Stimulated activated naive B cell treated with anti-CD40 and anti-IgM and Interleukin-4, amounts not matched to agents 10 μg/mL and 1 μg/mL and 100 μg/mL, for 72 hours (primary cell): ENCODE results near the gene PTPRN2.
"Not testable (repeated sequence)": the region's sequence is repeated elsewhere in the genome, so short reads cannot be mapped to it uniquely, and the experiment has no call there.

Experiments used
- ATAC-seq, 2 donors: fragments of 150-1000 bp; cut with Tn5 transposase; replicated peaks; 2 replicates each; pipeline ENCODE4 v1.10.0; 2021; ENCODE audit warnings: moderate library complexity in 1 of 2
- DNase-seq: peaks from one replicate; pipeline ENCODE4 v3.0.0; 2021
- H3K27ac Mint-ChIP-seq: one replicate; pipeline ENCODE4 v1.8.0; 2022; ENCODE audit warnings: mild to moderate bottlenecking, mixed read lengths
- H3K27me3 Mint-ChIP-seq, 2 donors: one replicate each; pipeline ENCODE4 v1.8.0; 2022; ENCODE audit warnings: mixed read lengths in 2 of 2
- H3K36me3 Mint-ChIP-seq, 2 donors: one replicate each; pipeline ENCODE4 v1.8.0; 2022; ENCODE audit warnings: mixed read lengths in 2 of 2, mild to moderate bottlenecking in 1 of 2
- H3K4me1 Mint-ChIP-seq, 2 donors: one replicate each; pipeline ENCODE4 v1.8.0; 2022; ENCODE audit warnings: mixed read lengths in 2 of 2, mild to moderate bottlenecking in 1 of 2
- H3K4me3 Mint-ChIP-seq, 2 donors: one replicate each; pipeline ENCODE4 v1.8.0; 2022; ENCODE audit warnings: mild to moderate bottlenecking in 2 of 2, mixed read lengths in 2 of 2, moderate library complexity in 1 of 2
- H3K9me3 Mint-ChIP-seq, 2 donors: one replicate each; pipeline ENCODE4 v1.8.0; 2022; ENCODE audit warnings: mixed read lengths in 2 of 2, mild to moderate bottlenecking in 1 of 2

PTPRN2 gene

DNA sequence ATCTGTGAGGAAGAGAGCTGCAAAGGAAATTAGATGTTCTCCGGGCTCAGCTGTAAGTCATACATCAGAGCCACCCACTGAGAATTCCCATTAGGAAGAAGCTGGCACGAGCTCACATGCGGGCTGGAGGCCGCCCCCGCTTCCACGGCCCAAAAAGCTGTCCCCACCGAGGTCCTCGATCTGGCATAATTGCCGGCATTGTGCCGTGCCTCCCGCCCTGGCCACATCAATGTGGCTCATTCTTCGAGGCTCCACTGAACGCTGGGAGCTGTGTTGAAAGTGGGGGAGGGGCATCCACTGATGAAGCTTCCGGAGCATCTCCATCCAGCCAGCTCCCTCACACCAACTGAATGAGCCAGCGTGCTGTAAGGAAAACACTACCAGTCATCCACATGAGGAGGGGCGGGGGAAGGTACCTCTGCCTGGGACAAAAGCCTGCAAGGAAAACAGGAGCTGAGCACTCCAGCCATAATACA lies 173.1 kb downstream of the PTPRN2 start:
- DNase-seq (no peak), ATAC-seq (no peak)
- Mint-ChIP-seq H3K27ac (no peak overlapping the region), H3K4me3 (no peak overlapping the region), H3K36me3 (no peaks in the 10 kb centered on the region), H3K9me3 (peaks cover 9 to 14% of the 10 kb centered on the region in 2 donors), H3K27me3 (no peaks in the 10 kb centered on the region), H3K4me1 (no peaks in the 10 kb centered on the region)

DNA sequence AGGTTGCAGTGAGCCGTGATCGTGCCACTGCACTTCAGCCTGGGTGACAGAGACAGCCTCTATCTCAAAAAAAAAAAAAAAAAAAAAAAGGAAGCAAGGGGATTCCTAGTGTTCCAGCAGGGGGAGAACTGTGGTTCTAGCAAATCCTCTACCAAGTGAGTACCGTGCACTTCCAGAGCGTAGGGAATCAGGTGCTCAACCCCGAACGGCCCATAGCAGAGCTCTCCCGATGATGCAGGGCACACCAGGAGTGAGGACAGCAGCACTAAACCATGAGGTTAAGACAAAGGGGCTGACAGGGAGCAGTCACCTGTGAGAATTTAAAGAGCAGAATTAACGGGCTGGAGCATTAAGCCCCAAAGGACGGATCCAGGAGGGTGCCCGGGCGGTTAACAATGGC lies 173.6 kb downstream of the PTPRN2 start:
- ATAC-seq, result no peak
- no peaks in the 10 kb centered on the region for H3K36me3 Mint-ChIP-seq
- H3K4me3 Mint-ChIP-seq, result no peak overlapping the region
- DNase-seq, result no peak
- no peaks in the 10 kb centered on the region for H3K4me1 Mint-ChIP-seq
- no peak overlapping the region for H3K27ac Mint-ChIP-seq
- H3K9me3 Mint-ChIP-seq, result peaks cover 9 to 14% of the 10 kb centered on the region in 2 donors
- no peaks in the 10 kb centered on the region for H3K27me3 Mint-ChIP-seq

DNA sequence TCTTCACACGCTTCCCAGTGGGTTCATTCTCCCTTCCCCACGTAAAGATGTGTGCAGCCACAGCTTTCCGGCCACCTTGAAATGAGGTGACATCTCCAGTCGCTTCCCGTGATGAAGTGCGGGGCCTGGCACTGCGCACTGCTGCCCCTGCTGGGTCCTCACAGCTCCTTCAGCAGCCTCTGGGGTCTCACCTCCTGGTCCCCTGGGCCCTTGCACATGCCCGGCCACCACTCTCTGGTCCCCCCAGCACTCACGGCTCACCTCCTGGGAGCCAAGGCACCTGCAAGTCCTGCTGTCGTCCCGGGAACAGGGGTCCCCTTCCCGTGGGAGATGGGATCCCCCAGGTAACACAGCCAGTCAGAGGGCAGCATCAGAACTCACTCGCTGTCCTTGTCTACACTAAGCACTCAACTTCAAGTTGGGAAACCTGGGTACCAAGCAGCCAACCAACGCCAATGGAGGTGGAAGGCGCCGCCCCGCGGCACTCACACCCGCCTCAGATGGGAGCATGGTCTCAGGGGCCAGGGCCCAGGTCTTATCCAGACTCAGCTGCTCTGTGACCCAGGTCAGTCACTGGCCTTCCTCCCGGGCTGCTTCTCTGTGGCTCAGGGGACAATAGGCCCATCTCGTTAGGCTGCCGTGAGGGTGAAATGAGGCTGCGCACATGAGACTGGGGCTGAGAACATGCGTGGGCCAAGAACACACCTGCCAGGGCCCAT lies 176.2 kb downstream of the PTPRN2 start:
- H3K27me3 Mint-ChIP-seq, result no peaks in the 10 kb centered on the region
- DNase-seq (no peak), ATAC-seq (no peak)
- no peak overlapping the region for H3K4me3 Mint-ChIP-seq
- H3K4me1 Mint-ChIP-seq, result no peaks in the 10 kb centered on the region
- H3K36me3 Mint-ChIP-seq, result no peaks in the 10 kb centered on the region
- H3K27ac Mint-ChIP-seq, result no peak overlapping the region
- H3K9me3 Mint-ChIP-seq, result peaks cover 2% of the 10 kb centered on the region in 2 donors

DNA sequence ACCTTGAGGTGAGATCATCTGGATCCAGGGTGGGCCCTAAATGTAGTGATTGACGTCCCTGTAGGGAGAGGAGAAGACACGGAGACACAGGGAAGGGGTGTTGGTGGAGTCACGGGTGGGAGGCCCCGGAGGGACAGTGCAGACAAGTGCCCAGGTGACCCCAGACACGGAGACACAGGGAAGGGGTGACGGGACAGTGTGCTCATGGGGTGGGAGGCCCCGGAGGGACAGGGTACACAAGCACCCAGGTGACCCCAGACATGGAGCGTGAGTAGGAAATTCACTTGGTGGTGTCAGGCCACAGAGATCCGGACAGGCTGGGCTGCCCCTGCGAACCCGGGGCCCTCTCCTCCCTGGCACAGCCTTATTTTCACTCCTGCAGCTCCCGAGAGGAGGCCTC lies 176.9 kb downstream of the PTPRN2 start:
- Mint-ChIP-seq H3K9me3 (no peaks in the 10 kb centered on the region), H3K36me3 (no peaks in the 10 kb centered on the region), H3K27me3 (no peaks in the 10 kb centered on the region), H3K27ac (no peak overlapping the region), H3K4me3 (no peak overlapping the region), H3K4me1 (no peaks in the 10 kb centered on the region)
- DNase-seq, result no peak
- peak in 1 of 2 donors; percentile 10 for ATAC-seq

DNA sequence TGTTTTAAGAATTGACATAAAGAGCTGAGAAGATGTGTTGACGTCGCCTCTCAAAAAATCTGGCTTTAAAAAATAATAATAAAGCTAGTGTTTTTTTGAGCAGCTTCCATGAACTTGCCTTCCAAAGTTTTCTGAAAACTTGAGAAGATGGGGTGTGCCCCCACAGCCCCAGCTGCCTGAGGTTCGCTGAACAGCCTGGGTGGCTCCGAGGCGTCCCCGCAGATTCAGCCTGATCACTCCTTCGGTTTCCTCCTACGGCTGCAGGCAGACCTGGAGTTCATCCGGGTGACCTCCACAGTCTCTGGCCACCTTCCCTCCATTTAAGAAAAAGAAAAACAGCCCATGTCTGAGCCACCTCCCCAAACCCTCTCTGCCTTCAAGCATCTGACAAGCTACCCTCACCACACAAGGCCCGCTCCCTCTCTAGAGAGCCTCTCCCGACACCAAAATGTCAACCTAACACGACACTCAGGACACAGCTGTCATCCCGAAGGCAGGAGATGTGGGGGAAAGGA lies 177.8 kb downstream of the PTPRN2 start:
- Mint-ChIP-seq H3K4me3 (no peak overlapping the region), H3K36me3 (no peaks in the 10 kb centered on the region), H3K4me1 (no peaks in the 10 kb centered on the region), H3K9me3 (no peaks in the 10 kb centered on the region), H3K27ac (no peak overlapping the region), H3K27me3 (no peaks in the 10 kb centered on the region)
- ATAC-seq (no peak), DNase-seq (no peak)

DNA sequence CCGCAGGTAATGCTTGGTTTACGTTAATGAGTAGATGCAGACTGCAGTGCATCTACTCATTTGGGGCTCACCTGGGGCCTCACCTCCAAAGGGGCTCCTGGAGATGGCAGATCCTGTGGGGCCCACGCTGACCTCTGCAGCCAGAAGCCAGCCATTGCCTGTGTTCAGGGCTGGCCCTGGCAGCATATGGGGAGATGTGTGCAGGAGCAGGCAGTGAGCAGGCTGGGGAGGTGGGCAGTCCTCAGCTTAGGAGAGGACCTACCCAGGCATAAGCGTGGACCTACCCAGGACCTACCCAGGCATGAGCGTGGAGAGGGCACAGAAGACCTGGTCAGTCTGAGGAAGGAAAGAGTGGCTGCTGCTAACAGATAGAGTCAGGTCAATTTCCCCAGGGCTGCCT lies 178.5 kb downstream of the PTPRN2 start:
- H3K27me3 Mint-ChIP-seq, result no peaks in the 10 kb centered on the region
- ATAC-seq (peak in 1 of 2 donors; percentile 14), DNase-seq (no peak)
- no peak overlapping the region for H3K4me3 Mint-ChIP-seq
- no peaks in the 10 kb centered on the region for H3K9me3 Mint-ChIP-seq
- no peaks in the 10 kb centered on the region for H3K36me3 Mint-ChIP-seq
- H3K27ac Mint-ChIP-seq, result no peak overlapping the region
- no peaks in the 10 kb centered on the region for H3K4me1 Mint-ChIP-seq

DNA sequence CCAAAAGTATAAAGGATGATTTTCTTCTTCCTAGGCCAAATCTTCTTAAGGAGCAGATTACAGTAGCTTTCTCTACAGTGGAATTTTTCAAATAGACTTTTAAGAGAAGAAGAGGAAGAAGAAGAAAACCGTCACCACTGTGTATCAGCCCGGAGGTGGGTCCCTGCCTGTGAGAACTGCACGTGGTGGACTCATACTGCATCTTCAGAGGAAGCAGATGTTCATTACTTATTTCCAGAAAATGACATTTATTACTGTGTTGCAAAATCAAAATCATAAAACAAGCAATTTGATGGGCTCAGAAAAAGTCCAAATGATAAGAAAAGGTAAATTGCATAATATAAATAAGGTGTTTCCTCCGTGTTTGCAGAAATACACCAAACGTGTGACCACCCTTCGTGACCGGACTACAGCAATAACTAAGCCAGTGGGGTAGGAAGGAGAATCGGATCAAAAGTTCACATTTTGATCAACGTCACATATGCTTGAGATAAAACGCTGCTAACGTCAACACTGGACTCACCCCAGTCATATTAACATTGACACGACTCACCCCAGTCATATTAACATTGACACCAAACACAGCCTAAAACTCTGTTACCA lies 179.2 kb downstream of the PTPRN2 start:
- Mint-ChIP-seq H3K4me3 (no peak overlapping the region), H3K27me3 (no peaks in the 10 kb centered on the region), H3K9me3 (no peaks in the 10 kb centered on the region), H3K4me1 (no peaks in the 10 kb centered on the region), H3K36me3 (no peaks in the 10 kb centered on the region), H3K27ac (no peak overlapping the region)
- DNase-seq (no peak), ATAC-seq (no peak)

DNA sequence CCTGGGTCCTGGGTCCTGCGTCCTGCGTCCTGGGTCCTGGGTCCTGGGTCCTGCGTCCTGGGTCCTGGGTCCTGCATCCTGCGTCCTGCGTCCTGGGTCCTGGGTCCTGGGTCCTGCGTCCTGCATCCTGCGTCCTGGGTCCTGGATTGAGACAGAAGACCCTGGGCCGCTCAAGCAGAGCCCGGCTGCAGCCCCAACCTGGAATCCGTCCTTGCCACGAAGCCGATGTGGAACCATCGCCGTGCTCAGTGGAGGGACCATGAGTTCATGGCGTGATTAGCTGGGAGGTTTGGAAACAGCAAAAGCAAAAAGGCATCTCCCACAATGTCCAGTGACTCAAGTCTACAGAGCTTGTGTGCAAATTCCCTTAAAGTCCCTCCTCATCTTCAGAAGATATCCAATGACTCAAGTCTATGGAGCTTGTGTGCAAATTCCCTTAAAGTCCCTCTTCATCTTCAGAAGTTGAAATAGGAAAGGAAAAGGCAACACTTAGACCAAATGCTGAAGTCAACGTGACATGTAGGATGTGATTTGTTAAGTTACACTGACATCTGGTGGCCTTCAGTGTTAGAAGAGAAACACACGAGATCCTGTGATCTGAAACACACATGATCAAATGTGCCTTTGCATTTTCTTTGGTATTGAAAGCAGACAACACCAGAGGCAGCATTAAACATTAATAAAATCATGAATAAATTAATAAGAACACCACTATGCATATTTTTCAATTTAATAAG lies 179.9 kb downstream of the PTPRN2 start:
- H3K36me3 Mint-ChIP-seq, result no peaks in the 10 kb centered on the region
- no peak for DNase-seq
- H3K27ac Mint-ChIP-seq, result no peak overlapping the region

DNA sequence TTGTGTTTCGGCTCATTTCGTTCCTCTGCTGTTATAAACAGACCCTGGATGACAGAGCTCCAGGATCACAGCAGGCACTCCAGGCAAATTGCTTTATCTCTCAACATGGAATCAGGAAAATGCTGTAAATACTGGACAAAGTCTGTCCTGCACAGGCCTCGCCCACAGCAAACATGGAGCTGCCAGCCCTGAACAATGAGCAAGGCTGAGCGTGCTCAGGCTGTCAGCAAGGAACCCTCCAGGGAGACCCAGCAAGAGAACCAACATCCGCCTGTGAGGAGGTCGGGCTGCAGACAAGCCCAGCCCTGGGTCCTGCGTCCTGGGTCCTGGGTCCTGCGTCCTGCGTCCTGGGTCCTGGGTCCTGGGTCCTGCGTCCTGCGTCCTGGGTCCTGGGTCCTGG lies 180.8 kb downstream of the PTPRN2 start:
- Mint-ChIP-seq H3K27ac (no peak overlapping the region), H3K4me1 (no peaks in the 10 kb centered on the region), H3K36me3 (no peaks in the 10 kb centered on the region), H3K9me3 (no peaks in the 10 kb centered on the region), H3K27me3 (no peaks in the 10 kb centered on the region), H3K4me3 (no peak overlapping the region)
- no peak for ATAC-seq
- no peak for DNase-seq

More for the DNA sequence above, 179.9 kb downstream of the PTPRN2 start:
- H3K9me3 Mint-ChIP-seq, result no peaks in the 10 kb centered on the region
- H3K4me3 Mint-ChIP-seq, result no peak overlapping the region
- peak; percentile 50 to 51 for ATAC-seq
- no peaks in the 10 kb centered on the region for H3K4me1 Mint-ChIP-seq
- no peaks in the 10 kb centered on the region for H3K27me3 Mint-ChIP-seq

DNA sequence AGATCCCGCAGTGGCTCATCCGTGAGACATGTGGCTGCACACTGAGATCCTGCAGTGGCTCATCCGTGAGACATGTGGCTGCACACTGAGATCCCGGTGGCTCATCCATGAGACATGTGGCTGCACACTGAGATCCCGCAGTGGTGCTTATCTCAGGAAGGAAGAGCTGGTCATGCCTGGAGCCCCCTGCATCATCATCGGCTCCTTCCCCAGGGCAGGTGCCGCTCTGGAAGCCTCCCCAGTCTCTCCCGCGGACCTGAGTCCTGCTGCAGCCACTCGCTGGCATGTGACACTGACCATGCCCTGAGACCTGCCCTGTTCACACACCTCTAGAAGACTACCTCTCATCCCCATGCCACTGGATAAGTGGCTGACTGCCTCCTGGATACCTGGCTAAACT lies 181.3 kb downstream of the PTPRN2 start:
- H3K4me1 Mint-ChIP-seq, result no peaks in the 10 kb centered on the region
- no peak overlapping the region for H3K4me3 Mint-ChIP-seq
- no peak for DNase-seq
- no peak for ATAC-seq
- H3K9me3 Mint-ChIP-seq, result no peaks in the 10 kb centered on the region
- no peaks in the 10 kb centered on the region for H3K36me3 Mint-ChIP-seq
- H3K27me3 Mint-ChIP-seq, result no peaks in the 10 kb centered on the region
- no peak overlapping the region for H3K27ac Mint-ChIP-seq

DNA sequence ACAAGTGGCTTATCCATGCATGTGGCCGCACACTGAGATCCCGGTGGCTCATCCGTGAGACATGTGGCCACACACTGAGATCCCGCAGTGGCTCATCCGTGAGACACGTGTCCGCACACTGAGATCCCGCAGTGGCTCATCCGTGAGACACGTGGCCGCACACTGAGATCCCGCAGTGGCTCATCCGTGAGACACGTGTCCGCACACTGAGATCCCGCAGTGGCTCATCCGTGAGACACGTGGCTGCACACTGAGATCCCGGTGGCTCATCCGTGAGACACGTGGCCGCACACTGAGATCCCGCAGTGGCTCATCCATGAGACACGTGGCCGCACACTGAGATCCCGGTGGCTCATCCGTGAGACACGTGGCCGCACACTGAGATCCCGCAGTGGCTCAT lies 181.9 kb downstream of the PTPRN2 start:
- not testable (repeated sequence) for H3K27me3 Mint-ChIP-seq, H3K4me3 Mint-ChIP-seq, H3K27ac Mint-ChIP-seq, H3K36me3 Mint-ChIP-seq, H3K4me1 Mint-ChIP-seq, ATAC-seq, DNase-seq, H3K9me3 Mint-ChIP-seq

DNA sequence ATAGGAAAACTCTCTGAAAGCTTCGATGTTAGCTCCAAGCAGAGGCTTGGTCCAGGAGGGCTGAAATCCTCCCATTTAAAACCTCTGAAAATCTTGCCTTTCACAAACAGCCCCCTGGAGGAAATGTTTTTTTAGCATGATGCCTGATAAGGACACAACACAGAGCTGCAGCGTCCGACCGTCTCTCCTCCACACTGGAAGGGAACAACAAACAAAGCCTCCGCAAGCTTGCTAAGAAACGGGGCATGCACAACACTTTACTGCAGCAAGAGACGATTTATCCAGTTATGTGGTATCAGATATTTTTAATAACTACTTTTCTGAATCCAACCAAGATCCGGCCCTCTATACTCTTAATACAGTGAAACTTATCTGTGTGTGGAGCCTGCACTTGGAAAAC lies 182.3 kb downstream of the PTPRN2 start:
- Mint-ChIP-seq H3K9me3 (no peaks in the 10 kb centered on the region), H3K36me3 (no peaks in the 10 kb centered on the region), H3K27ac (no peak overlapping the region), H3K4me1 (no peaks in the 10 kb centered on the region), H3K4me3 (no peak overlapping the region), H3K27me3 (no peaks in the 10 kb centered on the region)
- no peak for DNase-seq
- no peak for ATAC-seq

DNA sequence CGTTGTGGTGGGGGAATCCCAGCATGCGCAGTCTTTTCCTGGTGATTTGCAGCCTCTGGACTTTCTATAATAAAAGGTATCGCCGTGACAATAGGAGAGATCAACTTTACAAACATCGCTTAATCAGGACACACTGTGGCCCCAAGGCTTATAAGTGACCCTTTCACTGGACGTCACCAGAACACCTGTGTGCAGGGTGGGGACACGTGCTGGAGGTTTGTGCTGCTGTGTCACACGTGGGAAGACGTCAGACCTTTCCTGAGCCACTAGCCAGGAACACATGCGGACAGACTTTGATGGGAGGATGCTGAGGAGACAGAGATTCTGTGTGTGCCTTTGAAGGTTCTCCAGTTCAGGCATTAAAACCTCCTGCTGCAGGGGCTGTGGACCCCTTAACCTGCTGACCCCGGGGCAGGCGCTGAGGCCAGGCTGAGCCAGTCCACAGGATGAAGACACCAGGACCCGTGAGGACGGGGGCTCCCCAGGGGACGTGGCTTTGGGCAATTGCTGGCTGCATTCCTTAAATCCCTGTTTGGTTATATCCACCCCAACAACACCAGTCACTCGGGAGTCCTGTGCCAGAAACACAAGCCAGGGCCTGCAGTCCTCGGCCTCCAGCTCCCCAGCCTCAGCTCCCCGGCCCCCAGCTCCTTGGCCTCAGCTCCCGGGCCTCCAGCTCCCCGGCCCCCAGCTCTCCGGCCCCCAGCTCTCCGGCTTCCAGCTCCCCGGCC lies 183.4 kb downstream of the PTPRN2 start:
- no peak for DNase-seq
- H3K27ac Mint-ChIP-seq, result no peak overlapping the region
- no peak for ATAC-seq
- H3K27me3 Mint-ChIP-seq, result no peaks in the 10 kb centered on the region
- no peak overlapping the region for H3K4me3 Mint-ChIP-seq
- H3K36me3 Mint-ChIP-seq, result no peaks in the 10 kb centered on the region
- no peaks in the 10 kb centered on the region for H3K4me1 Mint-ChIP-seq
- H3K9me3 Mint-ChIP-seq, result peaks cover 0 to 1% of the 10 kb centered on the region in 2 donors
